Occipital lobe (tissue), 2 donors: ENCODE measurements around the gene DIP2C. TPM values are rescaled to one million over a fixed set of nuclear protein-coding genes. Genes with fewer than 3 reads are reported as not detected.
"Not testable (repeated sequence)": the region's sequence is repeated elsewhere in the genome, so short reads cannot be mapped to it uniquely, and the experiment has no call there.

ENCODE experiments used
- DNase-seq: peaks from one replicate; lab custom pipeline; 2025; lab: John Stamatoyannopoulos, UW
- total RNA-seq: library from RNA; depleted of rRNA; stranded (reverse); fragments of >200 nt; gene quantifications from one replicate; pipeline ENCODE4 v1.2.3, GENCODE V29; 2014

The DIP2C gene
- total RNA-seq, 1 donor from 2014 or later: 42.0 TPM

- peak; percentile 36 for DNase-seq
Measured at GRCh38 chr10:338171-339037, 351.1 kb downstream of the DIP2C start.

GRCh38 chr10:336247-336646 is 353.2 kb downstream of the DIP2C start:
- no peak for DNase-seq

- DNase-seq: no peak
Measured at GRCh38 chr10:335151-335800, 354.2 kb downstream of the DIP2C start.

GRCh38 chr10:331186-331585 is 358.3 kb downstream of the DIP2C start:
- no peak for DNase-seq

GRCh38 chr10:329361-330099 is 359.9 kb downstream of the DIP2C start:
- DNase-seq: peak; percentile 46

- DNase-seq: no peak
Measured at GRCh38 chr10:327889-328852, 361.3 kb downstream of the DIP2C start.

GRCh38 chr10:326894-327635 is 362.4 kb downstream of the DIP2C start:
- DNase-seq: no peak

- DNase-seq: no peak
Measured at GRCh38 chr10:326350-326749, 363.1 kb downstream of the DIP2C start.

GRCh38 chr10:325282-325681 is 364.2 kb downstream of the DIP2C start:
- DNase-seq: no peak

- DNase-seq: no peak
Measured at GRCh38 chr10:324593-324992, 364.9 kb downstream of the DIP2C start.

- peak; percentile 57 for DNase-seq
Measured at GRCh38 chr10:323651-324293, 365.7 kb downstream of the DIP2C start.

- not testable (repeated sequence) for DNase-seq
Measured at GRCh38 chr10:323046-323445, 366.4 kb downstream of the DIP2C start.

- DNase-seq: no peak
Measured at GRCh38 chr10:320771-321170, 368.7 kb downstream of the DIP2C start.

GRCh38 chr10:317926-318325 is 371.5 kb downstream of the DIP2C start:
- DNase-seq: no peak

GRCh38 chr10:317271-317769 is 372.1 kb downstream of the DIP2C start:
- DNase-seq: no peak

- DNase-seq: no peak
Measured at GRCh38 chr10:316390-316789, 373.1 kb downstream of the DIP2C start.

GRCh38 chr10:314871-315270 is 374.6 kb downstream of the DIP2C start:
- DNase-seq: no peak

- DNase-seq: no peak
Measured at GRCh38 chr10:314381-314780, 375.1 kb downstream of the DIP2C start.

- peak; percentile 12 for DNase-seq
Measured at GRCh38 chr10:311901-312665, 377.4 kb downstream of the DIP2C start.
